ENCODE measurements around the gene LRRC3C. TPM values are rescaled to one million over a fixed set of nuclear protein-coding genes. Genes with fewer than 3 reads are reported as not detected.

LRRC3C gene
- total RNA-seq, 1 donor from 2014 or later: not detected

GRCh38 chr17:39988206-39988810 is 60.8 kb downstream of the LRRC3C start:
- H3K36me3 ChIP-seq (ENCODE audit: insufficient read depth, low read length): peaks cover 80% of the 10 kb centered on the region
- Mint-ChIP-seq H3K36me3 (ENCODE audit: low read depth, unreplicated experiment) (peaks cover 30% of the 10 kb centered on the region), H3K4me3 (ENCODE audit: unreplicated experiment) (no peak overlapping the region), H3K27ac (ENCODE audit: unreplicated experiment) (no peak overlapping the region), H3K9me3 (ENCODE audit: unreplicated experiment) (no peaks in the 10 kb centered on the region), H3K27me3 (ENCODE audit: low read depth, unreplicated experiment) (no peaks in the 10 kb centered on the region), H3K4me1 (ENCODE audit: low read depth, unreplicated experiment) (no peaks in the 10 kb centered on the region)
- TF ChIP-seq CTCF (IDR thresholded peaks at IDR 0.05; ENCODE audit: insufficient read depth, low read depth, low read length) (no peak), EZH2 (IDR thresholded peaks at IDR 0.05; ENCODE audit: insufficient read depth, low read length) (no peak)
- no peaks in the 10 kb centered on the region for H3K27me3 ChIP-seq (ENCODE audit: insufficient read depth, low read length)
- H3K79me2 ChIP-seq (ENCODE audit: insufficient read depth, low read length): peaks cover 28% of the 10 kb centered on the region
- no peak overlapping the region for H3K27ac ChIP-seq (ENCODE audit: low read depth, low read length)
- no peaks in the 10 kb centered on the region for H3K9me3 ChIP-seq (ENCODE audit: insufficient read depth, low read depth, low read length)
- no peak overlapping the region for H3K4me2 ChIP-seq (ENCODE audit: low read length)
- H3K4me1 ChIP-seq (ENCODE audit: insufficient read depth, low read length): no peaks in the 10 kb centered on the region
- H2AFZ ChIP-seq (ENCODE audit: low read depth, low read length): no peak overlapping the region
- H3K4me3 ChIP-seq (ENCODE audit: insufficient read depth, low read depth, low read length): no peak overlapping the region
- H4K20me1 ChIP-seq (ENCODE audit: insufficient read depth, low read length): peaks cover 59% of the 10 kb centered on the region
- no peak for FAIRE-seq
- DNase-seq (ENCODE audit: low read depth): no peak
- no peak overlapping the region for H3K9ac ChIP-seq (ENCODE audit: low read length)

- Histone ChIP-seq H4K20me1 (ENCODE audit: insufficient read depth, low read length) (peaks cover 36% of the 10 kb centered on the region), H3K27me3 (ENCODE audit: insufficient read depth, low read length) (no peaks in the 10 kb centered on the region), H3K9me3 (ENCODE audit: insufficient read depth, low read depth, low read length) (no peaks in the 10 kb centered on the region), H3K4me1 (ENCODE audit: insufficient read depth, low read length) (no peaks in the 10 kb centered on the region), H3K4me3 (ENCODE audit: insufficient read depth, low read depth, low read length) (no peak overlapping the region), H2AFZ (ENCODE audit: low read depth, low read length) (no peak overlapping the region), H3K36me3 (ENCODE audit: insufficient read depth, low read length) (peaks cover 60% of the 10 kb centered on the region), H3K27ac (ENCODE audit: low read depth, low read length) (no peak overlapping the region), H3K79me2 (ENCODE audit: insufficient read depth, low read length) (no peaks in the 10 kb centered on the region), H3K4me2 (ENCODE audit: low read length) (no peak overlapping the region), H3K9ac (ENCODE audit: low read length) (no peak overlapping the region)
- Mint-ChIP-seq H3K27me3 (ENCODE audit: low read depth, unreplicated experiment) (no peaks in the 10 kb centered on the region), H3K9me3 (ENCODE audit: unreplicated experiment) (no peaks in the 10 kb centered on the region), H3K27ac (ENCODE audit: unreplicated experiment) (peak overlapping the region; percentile 72), H3K36me3 (ENCODE audit: low read depth, unreplicated experiment) (peaks cover 35% of the 10 kb centered on the region), H3K4me1 (ENCODE audit: low read depth, unreplicated experiment) (peaks cover 2% of the 10 kb centered on the region), H3K4me3 (ENCODE audit: unreplicated experiment) (no peak overlapping the region)
- TF ChIP-seq EZH2 (IDR thresholded peaks at IDR 0.05; ENCODE audit: insufficient read depth, low read length) (no peak), CTCF (IDR thresholded peaks at IDR 0.05; ENCODE audit: insufficient read depth, low read depth, low read length) (no peak)
- DNase-seq (ENCODE audit: low read depth): no peak
- no peak for FAIRE-seq
Measured at GRCh38 chr17:39994448-39994847, 66.9 kb downstream of the LRRC3C start.

Other genes starting within 250 kb of the LRRC3C start
- 12.2 and 15.6 TPM in 2 replicates for gene PGAP3, start 239.7 kb upstream of the LRRC3C start, total RNA-seq
- 64.0 and 70.4 TPM in 2 replicates for gene ERBB2, start 227.7 kb upstream of the LRRC3C start, total RNA-seq
- gene MIEN1, start 197.2 kb upstream of the LRRC3C start, total RNA-seq: 38.9 and 41.3 TPM in 2 replicates
- gene GRB7, start 189.8 kb upstream of the LRRC3C start, total RNA-seq: 1.8 and 3.3 TPM in 2 replicates
- gene IKZF3, start 63.4 kb upstream of the LRRC3C start, total RNA-seq: 0.34 and 0.41 TPM in 2 replicates
- gene ZPBP2, start 59.5 kb upstream of the LRRC3C start, total RNA-seq: not detected in 2 replicates
- gene GSDMB, start 9.1 kb upstream of the LRRC3C start, total RNA-seq: 12.1 and 12.4 TPM in 2 replicates
- gene ORMDL3, start 131 bp upstream of the LRRC3C start, total RNA-seq: 65.3 and 70.2 TPM in 2 replicates
- not detected in 2 replicates for gene GSDMA, start 35.3 kb downstream of the LRRC3C start, total RNA-seq
- 129 and 134 TPM in 2 replicates for gene PSMD3, start 53.1 kb downstream of the LRRC3C start, total RNA-seq
- gene CSF3, start 87.7 kb downstream of the LRRC3C start, total RNA-seq: not detected in 2 replicates
- 49.2 and 56.4 TPM in 2 replicates for gene MED24, start 126.7 kb downstream of the LRRC3C start, total RNA-seq
- gene THRA, start 135.2 kb downstream of the LRRC3C start, total RNA-seq: 16.7 and 20.4 TPM in 2 replicates
- gene NR1D1, start 172.9 kb downstream of the LRRC3C start, total RNA-seq: 8.7 and 10.1 TPM in 2 replicates
- gene MSL1, start 194.2 kb downstream of the LRRC3C start, total RNA-seq: 81.9 and 83.3 TPM in 2 replicates
- gene CASC3, start 212.8 kb downstream of the LRRC3C start, total RNA-seq: 55.0 and 56.1 TPM in 2 replicates
- gene RAPGEFL1, start 249.7 kb downstream of the LRRC3C start, total RNA-seq: 6.8 and 7.0 TPM in 2 replicates